Right lobe of liver (tissue), 4 donors: ENCODE measurements around the gene HIC1.

Experiments used
- CTCF ChIP-seq, 4 donors: fragments of 200-600 bp in 3 of 4; fragments of 450-650 bp in 1 of 4; IDR thresholded peaks; one replicate each; pipeline versions ENCODE4 v1.5.1 to v1.8.0; 2016 to 2022; ENCODE audit warnings: antibody characterized with exemption in 4 of 4, mild to moderate bottlenecking in 2 of 4
- POLR2A ChIP-seq: fragments of 450-650 bp; IDR thresholded peaks from one replicate; pipeline ENCODE4 v1.6.1; 2017; ENCODE audit warnings: antibody characterized with exemption, mild to moderate bottlenecking
- donor health status: DM: no; HTN: no; CAD: no.
- donor health status: DM: no; HTN: no; CAD: no.
- donor health status: DM: no; HTN: yes; CAD: no.

- TF ChIP-seq CTCF (IDR thresholded peaks at IDR 0.05) (no peak), POLR2A (no peak)
Observed at GRCh38 chr17:2016494-2016893, 38.4 kb upstream of the HIC1 start.
